Superior temporal gyrus (tissue), 1 donor: ENCODE results near the gene NSD2.

ENCODE experiments used
- DNase-seq: peaks from one replicate; pipeline ENCODE4 v3.0.0-alpha.2; 2016; ENCODE audit errors: extremely low spot score

Gene NSD2

DNA sequence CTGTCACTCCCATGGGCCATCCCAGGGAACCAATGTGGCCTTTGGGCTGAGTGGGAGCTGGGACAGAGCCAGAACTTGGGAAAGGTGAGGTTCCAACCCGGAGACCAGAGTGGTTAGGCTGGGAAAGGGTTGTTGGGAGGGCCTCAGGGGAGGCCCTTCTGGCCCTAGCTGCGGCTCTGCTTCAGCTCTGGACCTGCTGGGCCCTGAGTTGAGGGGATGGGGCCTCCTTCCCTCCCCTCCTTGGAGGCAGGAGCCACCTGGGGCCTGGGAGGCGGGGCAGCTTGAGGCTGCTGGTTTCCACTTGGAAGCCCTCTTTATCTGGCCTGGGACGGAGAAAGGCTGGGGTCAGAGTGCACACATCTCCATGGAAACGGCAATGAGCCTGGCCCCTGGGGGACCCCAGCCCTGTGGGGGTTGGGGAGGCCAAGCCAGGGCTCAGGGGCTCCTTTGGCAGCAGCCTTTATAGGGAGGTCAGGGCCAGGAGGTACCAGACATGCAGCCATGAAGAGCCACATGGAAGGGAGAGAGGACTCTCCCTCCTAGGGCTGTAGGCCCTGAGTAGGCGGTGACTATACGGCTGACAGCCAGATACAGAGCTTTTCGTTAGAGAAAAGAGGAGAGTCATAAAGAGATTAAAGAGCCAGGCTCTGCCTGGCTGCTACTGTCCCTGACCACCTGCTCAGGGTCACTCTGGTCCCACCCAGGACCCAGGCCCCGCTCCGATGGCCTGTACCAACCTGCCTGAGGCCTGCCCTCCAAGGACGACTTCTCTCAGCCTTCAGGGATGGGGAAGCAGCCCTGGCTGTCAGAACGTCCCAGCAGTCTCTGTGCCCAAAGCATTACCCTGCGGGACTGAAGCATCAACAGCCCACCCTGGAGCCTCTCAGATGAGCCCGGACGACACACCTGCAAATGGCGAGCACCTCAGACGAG lies 6.9 kb upstream of the NSD2 start:
- no peak for DNase-seq

DNA sequence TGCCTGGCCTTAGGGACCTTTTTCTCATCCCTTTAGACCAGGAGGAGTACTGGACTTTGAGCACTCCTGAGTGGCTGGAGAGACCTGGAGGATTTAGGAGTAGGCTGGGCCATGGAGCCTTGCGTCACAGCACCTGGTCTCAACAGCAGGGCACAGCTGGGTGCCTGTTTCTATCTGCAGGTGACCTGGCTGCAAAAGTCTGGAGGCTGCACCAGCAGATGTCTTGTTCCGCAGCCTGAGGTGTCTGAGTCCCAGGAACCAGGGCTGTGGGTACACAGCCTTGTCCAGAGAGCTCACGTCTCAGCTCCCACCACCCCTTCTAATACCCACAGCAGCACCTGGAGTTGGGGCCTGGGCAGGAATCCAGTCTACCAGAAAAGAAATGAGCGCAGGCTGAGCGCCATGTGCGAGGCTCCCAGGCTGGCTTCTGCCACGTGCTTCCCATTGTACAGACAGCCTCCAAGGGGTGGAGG lies 5.0 kb upstream of the NSD2 start:
- no peak for DNase-seq

DNA sequence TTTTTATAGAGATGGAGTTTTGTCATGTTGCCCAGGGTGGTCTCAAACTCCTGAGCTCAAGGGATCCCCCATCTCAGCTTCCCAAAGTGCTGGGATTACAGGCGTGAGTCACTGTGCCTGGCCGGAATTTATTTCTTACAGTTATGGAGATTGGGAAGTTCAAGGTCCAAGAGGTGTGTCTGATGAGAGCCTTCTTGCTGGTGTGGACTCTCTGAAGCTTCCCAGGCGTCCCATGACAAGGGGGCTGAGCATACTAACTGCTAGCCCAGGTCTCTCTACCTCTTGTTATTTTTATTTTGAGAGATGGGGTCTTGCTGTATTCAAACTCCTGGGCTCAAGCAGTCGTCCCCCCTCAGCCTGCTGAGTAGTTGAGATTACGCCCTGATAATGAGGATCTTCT lies 2.9 kb upstream of the NSD2 start:
- DNase-seq = no peak

DNA sequence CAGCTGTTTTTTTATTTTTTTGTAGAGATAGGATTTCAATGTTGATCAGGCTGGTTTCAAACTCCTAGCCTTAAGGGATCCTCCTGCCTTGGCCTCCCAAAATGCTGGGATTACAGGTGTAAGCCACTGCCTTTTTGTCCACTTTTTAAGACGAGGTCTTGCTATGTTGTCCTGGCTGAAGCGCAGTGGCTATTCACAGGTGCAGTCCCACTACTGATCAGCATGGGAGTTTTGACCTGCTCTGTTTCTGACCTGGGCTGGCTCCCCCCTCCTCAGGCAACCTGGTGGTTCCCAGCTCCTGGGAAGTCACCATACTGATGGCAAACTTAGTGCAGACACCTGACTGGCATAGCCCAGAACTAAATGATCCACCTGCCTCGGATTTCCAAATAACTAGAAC lies 2.3 kb upstream of the NSD2 start:
- no peak for DNase-seq

DNA sequence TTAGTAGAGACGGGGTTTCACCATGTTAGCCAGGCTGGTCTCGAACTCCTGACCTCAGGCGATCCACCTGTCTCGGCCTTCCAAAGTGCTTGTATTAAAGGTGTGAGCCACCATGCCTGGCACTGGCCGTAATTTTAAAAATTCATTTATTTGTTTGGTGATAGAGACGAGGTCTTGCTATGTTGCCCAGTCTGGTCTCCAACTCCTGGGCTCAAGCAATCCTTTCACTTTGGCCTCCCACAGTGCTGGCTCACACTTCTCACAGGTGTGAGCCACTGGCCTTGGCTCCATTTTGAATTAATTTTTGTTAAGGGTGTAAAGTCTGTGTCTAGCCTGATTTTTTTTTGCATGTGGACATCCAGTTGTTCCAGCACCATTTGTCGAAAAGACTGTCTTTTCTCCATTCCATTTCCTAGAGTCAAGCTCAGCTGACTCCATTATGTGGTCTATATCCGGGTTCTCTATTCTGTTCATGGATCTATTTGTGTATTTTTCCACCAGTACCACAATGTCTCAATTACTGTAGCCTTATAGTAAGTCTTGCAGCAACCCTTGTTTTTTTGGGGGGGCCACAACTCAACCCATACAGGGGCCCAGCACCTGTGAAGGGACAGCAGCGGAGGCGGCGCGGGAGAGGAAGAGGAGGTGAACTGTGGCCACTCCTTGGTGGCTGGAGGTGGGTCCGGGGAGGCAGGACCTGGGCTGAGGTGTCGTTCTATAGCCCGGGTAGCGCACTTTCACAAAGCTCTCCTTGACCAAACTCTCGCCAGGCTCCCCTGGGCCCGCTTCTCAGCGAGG lies 1.5 kb upstream of the NSD2 start:
- DNase-seq = no peak

DNA sequence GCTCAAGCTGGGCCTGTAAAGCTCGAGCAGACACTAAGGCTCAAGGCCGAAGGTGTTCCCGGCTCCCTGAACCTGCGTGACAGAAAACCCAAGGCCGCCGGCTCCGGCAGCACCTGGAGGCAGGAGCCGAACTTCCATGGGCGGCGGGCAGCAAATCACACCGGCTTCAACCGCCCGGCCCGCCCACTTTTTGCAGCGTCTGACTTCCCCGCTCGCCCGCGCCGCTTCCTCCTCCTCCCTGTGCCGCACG lies 940 bp upstream of the NSD2 start:
- peak; percentile 46 for DNase-seq

DNA sequence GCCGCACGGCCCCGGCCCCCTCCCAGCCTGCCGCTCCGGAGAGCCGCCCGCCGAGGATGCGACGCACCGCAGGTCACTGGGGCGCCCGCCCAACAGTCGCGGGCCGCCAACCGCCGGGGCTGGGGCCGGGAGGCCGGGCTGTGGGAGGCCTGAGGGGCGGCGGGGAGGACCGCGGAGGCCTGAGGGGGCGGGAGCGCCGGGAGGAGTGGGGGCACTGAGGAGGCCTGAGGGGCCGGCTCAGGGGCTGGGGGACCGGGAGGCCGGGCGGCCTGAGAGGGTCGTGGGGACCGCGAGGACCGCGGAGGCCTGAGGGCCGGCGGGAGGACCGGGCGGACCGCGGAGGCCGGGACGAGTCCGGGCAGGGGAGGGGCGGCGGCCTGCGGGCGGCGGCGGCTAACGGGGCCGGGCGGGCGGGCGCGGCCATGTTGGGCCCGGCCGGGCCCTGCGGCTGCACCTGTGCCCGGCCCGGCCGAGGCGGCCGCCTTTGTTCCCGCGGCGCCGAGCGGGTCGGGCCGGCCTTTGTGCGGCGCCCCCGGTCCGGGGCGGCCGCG lies 353 bp downstream of the NSD2 start:
- DNase-seq = no peak

DNA sequence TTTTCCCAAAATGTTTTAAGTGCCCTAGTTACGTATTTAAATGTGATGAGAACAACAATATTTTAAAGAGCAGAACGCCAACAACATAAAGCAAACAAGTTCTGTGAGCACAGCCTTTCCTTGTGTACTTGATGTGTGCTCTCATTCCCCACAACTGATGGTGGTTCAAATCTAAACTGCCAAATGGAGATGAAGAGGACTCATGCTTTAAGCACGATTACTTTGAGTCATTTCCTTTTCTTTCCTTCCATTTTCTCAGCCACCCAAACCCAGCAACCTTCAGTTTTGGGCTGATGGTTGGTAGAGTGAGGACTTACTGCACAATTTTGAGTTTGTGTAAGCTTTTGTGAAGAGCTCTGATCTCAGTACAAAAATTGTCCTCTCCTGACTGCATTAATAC lies 1.7 kb downstream of the NSD2 start:
- DNase-seq = no peak

DNA sequence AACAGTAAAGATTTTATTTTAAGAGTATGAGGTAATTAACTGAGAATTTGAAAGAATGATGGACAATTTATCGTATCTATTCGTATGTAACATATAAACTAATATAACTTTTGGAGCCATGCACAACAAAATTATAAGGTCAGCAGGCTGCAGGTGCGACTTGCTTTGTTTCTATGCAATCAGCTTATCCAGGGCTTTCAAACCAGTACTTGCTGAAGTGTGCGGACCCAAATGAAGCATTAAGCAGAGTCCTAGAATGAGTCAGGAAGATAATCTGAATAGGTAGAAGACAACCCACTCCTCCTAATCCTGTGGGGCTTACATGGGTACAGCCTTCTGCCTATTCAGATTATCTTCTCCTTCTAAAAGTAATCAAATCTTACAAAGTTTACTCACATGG lies 2.1 kb downstream of the NSD2 start:
- DNase-seq = no peak

DNA sequence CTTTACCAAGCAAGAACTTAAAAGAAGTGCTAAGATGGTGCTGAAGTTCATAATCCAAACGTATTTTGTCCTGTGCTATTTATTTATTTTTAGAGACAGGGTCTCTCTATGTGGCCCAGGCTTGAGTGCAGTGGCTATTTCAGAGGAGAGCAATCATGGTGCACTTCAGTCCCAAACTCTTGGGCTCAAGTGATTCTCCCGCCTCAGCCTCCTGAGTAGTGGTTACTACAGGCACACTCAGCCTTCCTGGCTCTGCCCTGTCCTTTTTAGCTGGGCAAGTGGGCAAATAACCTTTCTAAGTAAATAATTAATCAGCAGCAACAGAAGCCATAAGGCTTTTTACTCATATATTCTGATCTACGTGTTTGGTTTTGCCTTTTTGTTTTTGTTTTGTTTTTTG lies 2.6 kb downstream of the NSD2 start:
- no peak for DNase-seq

DNA sequence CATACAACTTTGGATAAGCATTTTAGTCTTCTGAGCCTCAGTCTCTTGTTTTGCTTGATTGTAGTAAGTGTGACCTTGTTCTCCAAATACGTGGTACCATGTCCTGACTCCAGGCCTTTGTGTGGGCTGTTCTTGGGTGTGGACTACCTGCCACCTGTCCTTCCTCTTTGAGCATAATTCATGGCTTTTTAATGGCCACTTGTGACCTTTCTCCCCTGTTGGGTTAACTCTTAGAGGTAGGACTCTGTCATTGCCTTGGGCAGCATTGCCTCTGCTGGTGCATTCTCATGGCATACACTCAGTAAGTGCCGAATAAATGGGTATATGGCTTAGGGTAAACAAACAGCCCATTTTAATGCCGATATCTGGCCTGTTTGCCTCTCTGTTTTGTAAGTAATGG lies 3.0 kb downstream of the NSD2 start:
- DNase-seq = no peak

DNA sequence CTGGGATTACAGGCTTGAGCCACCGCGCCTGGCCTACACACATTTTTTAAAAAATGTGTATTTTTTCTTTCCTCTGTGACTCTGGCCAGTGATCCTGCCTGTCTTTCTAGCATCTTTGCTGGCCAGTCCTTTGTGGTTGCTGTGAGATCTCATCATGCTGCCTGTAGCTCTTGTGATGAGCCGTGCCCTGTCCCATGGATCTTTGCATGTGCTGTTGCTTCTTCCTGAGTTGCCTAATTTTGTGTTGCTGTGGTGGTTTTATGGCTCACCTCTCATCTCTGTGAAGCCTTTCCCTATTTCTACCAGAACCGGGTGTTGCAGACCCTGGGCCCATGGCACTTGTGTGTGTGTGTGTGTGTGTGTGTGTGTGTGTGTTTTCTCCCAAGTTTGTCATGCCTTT lies 8.3 kb downstream of the NSD2 start:
- DNase-seq = no peak

DNA sequence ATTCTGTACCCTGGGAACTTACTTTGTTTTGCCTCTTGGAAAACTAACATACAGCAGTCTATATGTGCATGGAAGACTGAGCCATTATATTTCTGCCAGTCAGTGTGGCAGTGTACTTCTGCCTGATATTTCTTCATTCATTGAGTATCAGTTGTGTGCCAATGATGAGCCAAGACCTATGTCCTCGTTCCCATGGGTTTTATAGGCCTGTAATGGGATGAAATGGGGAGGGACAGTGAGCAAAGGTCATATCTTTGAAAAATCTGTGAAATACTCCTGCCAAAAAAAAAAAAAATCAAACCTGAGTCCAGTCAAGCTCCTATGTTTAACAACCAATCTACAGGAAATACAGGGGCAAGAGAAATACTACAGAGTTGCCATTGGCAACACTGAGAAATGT lies 9.1 kb downstream of the NSD2 start:
- no peak for DNase-seq

DNA sequence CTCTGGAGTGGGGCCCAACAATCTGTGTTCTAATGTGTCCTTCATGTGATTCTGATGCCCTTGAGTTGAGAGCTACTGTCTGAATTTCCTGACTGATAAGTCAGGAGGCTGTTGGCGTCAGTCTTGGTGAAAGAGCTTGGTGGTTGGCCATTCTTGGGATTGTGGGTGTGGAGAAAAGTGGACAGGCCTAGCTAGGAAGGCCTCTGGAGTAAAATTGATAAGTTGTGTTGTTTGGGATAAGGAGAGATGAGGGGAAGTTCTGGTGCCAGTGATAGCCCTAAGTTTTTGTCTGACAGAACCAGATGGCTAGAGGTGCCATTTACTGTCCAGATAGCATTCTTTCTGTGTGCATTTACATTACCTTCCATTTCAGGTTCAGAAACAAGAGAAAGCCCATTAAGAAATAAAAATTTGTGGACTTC lies 11.7 kb downstream of the NSD2 start:
- DNase-seq = no peak

DNA sequence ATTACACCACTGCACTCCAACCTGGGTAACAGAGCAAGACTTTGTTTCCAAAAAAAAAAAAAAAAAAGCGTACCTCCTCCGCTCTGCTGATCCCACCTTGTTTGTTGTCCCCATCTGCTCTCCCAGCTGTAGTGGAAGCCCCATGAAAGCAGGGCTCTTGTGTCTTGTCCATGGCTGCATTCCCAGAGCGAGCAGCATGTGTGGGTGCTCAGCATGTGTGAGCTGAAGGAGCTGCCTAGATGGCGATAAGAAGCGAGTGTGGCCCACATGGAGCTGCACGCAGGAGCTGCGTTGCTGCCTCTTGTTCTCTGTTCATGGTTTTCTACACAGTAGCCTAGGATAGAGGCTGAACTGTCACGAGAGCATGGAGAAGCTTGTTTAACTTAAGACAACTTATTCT lies 12.4 kb downstream of the NSD2 start:
- DNase-seq = no peak

DNA sequence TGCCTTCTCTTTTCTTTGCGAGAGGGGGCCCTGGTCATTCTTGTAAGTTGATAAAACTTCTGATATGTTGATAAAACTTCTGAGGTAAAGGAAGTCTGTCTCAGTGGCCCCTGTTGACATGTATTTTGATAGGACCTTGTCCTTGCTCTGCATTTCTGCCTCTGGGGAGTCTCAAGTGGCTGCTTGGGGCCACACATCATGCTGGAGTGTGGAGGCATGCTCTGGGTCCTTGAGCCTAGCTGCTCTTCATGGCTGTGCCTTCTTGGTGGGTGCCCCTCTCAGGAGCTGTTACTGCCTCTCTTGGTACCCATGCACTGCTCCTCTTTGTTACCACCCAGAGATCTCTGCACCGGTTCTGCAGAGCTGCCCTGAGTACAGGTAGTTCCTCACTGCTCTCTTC lies 14.2 kb downstream of the NSD2 start:
- no peak for DNase-seq

DNA sequence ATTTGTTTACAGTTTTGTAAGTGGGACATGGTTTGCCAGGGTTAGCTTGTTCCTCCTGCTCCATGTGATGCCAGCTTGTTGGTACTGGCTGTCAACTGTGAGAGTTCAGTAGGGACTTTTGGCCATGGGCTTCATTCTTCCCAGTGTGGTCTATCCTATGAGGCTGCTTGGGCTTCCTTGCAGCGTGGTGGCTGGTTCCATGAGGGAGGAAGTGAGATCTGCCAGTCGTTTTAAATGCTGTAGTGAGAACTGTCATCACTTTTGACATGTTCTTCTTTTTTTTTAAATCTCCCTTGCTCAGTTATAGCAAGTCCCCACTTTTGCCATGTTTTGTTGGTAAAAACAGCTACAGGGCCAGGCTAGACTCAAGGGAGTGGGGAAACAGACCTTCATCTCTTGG lies 15.9 kb downstream of the NSD2 start:
- no peak for DNase-seq

DNA sequence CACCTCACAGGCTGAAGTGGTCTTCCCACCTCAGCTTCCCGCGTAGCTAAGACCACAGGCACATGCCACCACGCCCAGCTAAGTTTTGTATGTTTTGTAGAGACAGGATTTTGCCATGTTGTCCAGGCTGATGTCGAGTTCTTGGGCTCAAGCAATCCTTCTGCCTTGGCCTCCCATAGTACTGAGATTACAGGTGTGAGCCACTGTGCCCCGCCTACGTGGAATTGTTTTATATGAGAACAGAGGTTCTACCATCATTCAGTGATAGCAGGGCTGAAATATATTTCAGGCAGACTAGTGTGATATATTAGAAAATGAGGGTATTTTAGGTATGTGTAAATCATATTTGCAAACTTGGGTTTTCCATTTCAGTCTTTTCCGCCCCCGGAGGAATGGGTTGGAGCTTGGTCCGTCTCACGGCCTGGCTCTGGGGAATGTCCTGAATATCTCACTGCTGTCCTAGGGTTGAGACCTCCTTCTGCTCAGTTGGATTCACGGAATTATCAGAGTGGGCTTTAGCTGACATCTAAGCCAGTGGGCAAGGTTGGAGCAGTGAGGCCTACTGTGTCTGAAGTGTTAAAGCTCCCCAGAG lies 19.9 kb downstream of the NSD2 start:
- DNase-seq = no peak

DNA sequence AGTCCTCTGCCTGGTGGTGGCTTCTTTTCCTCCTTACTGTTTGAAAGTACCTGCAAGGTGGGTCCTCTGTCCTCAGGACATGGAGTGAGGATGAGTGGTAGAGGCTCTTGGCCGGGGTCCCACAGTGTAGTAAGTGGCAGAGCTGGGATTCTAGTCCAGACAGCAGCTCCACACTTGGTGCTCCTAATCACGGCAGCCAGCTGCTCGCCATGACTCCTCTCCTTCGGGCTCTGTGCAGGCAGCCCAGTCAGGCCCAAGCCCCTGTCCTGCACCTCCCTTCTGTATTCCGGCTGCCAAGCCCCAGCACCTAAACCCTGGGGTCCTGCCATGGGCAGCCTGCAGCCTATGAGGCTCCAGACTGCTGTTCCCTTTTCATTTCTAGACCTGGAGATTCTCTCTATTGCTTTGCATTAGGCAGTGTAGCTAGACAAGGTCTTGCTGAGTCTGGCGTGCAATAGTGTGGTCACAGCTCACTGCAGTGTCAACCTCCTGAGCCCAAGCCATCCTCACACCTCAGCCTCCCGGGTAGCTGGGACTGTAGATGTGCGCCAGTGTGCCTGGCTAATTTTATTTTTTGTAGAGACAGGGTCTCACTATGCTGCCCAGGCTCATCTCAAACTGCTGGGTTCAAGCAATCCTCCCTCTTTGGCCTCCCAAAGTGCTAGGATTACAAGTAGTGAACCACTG lies 24.9 kb downstream of the NSD2 start:
- no peak for DNase-seq

DNA sequence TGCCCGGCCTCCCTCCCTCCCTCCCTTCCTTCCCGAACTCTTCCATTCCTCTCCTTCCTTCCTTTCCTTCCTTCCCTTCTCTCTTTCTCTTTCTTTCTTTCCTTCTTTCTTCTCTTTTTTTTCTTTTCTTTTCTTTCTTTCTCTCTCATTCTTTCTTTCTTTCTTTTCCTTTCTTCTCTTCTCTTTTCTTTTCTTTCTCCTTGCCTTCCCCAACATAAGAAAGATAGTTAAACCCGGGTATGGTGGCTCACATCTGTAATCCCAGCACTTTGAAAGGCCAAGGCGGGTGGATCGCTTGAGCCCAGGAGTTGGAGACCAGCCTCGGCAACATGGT lies 25.4 kb downstream of the NSD2 start:
- no peak for DNase-seq

DNA sequence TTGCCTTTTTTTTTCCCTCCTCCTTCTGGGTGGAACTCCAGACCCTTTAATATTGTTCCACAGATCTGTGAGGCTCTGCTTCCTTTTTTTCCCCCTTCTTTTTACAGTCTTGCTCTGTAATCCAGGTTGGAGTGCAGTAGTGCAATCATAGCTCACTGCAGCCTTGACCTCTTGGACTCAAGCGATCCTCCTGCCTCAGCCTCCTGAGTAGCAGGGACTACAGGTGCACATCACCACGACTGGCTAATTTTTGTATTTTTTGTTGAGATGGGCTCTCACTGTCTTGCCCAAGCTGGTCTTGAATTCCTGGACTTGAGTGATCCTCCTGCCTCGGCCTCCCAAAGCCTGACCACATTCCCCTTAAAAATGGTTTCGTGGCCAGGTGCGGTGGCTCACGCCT lies 26.8 kb downstream of the NSD2 start:
- no peak for DNase-seq

DNA sequence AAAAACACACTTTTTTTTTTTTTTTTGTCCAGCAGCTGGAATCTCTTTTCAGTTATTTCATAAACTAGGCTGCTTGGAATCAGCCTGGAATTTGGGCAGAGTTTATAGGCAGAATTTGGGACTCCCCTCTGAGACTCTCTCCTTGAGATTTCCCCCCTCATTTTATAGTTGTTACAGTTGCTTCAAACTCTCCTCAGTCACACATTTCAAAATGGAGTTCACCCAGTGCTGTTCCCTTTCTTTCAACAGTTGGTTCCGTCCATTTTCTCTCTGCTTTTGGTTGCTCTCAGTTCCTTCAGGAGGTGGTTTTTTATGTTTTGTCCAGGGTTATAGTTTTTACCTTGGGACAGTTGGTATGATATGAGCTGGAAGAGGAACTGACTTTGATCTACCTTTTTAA lies 27.5 kb downstream of the NSD2 start:
- DNase-seq = no peak
